Panc1 (cell line): ENCODE results near the gene PHC1.

Experiments used
- CTCF ChIP-seq: fragments of 450-650 bp; IDR thresholded peaks from 2 replicates; pipeline ENCODE4 v1.5.1; 2017; ENCODE audit warnings: mild to moderate bottlenecking
- POLR2AphosphoS5 ChIP-seq: IDR thresholded peaks from 2 replicates; pipeline ENCODE4 v1.6.1; 2012; ENCODE audit warnings: mild to moderate bottlenecking, low read depth, low read length, moderate library complexity
- REST ChIP-seq, 2 experiments: IDR thresholded peaks; 2 replicates each; pipeline ENCODE4 v1.6.1; 2011 to 2012; ENCODE audit warnings: low read depth in 2 of 2, control low read depth in 1 of 2, low read length in 1 of 2, mild to moderate bottlenecking in 1 of 2, moderate library complexity in 1 of 2; ENCODE audit not compliant: insufficient read depth in 1 of 2
- SIN3A ChIP-seq: IDR thresholded peaks from 2 replicates; pipeline ENCODE4 v1.6.1; 2012; ENCODE audit warnings: low read depth, mild to moderate bottlenecking, low read length, moderate library complexity, borderline replicate concordance; ENCODE audit not compliant: insufficient read depth

- no peak for TF ChIP-seq CTCF
- no peak for TF ChIP-seq POLR2AphosphoS5
- TF ChIP-seq REST (IDR thresholded peaks at IDR 0.05; ENCODE audit: insufficient read depth in 1 of 2, low read depth in 2 of 2, low read length in 1 of 2): no peak
- no peak for TF ChIP-seq SIN3A
Measured at GRCh38 chr12:8987163-8987562, 72.9 kb downstream of the PHC1 start.
